GM20000 (cell line): ENCODE measurements around the gene SSBP4.

Experiments used
- DNase-seq: peaks from one replicate; pipeline ENCODE4 v3.0.0; 2012; ENCODE audit warnings: low spot score
- TF ChIP-seq, protein P1 (sequence below): IDR thresholded peaks from 2 replicates; pipeline ENCODE4 v1.5.1; 2012; ENCODE audit warnings: mild to moderate bottlenecking, control low read depth; ENCODE audit errors: extremely low read depth, missing control alignments

The SSBP4 gene

DNA sequence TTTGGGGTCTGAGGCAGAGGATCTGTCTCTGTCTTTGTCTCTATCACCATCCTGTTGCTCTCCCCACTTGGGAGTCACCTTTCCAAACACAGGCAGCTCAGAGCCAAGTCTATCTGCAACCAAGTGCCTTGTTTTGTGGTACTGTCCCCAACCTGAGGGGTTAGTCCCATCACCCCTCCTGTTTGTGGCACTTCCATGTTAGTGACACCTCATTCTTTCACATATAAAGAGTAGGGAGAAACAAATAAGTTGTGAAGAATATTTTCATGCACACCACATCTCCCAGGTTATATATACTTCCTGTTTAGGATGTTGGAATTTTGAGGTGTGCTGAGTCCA, 29.5 kb upstream of the SSBP4 start:
- TF ChIP-seq, protein P1, sequence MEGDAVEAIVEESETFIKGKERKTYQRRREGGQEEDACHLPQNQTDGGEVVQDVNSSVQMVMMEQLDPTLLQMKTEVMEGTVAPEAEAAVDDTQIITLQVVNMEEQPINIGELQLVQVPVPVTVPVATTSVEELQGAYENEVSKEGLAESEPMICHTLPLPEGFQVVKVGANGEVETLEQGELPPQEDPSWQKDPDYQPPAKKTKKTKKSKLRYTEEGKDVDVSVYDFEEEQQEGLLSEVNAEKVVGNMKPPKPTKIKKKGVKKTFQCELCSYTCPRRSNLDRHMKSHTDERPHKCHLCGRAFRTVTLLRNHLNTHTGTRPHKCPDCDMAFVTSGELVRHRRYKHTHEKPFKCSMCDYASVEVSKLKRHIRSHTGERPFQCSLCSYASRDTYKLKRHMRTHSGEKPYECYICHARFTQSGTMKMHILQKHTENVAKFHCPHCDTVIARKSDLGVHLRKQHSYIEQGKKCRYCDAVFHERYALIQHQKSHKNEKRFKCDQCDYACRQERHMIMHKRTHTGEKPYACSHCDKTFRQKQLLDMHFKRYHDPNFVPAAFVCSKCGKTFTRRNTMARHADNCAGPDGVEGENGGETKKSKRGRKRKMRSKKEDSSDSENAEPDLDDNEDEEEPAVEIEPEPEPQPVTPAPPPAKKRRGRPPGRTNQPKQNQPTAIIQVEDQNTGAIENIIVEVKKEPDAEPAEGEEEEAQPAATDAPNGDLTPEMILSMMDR, result no peak
- no peak for DNase-seq

DNA sequence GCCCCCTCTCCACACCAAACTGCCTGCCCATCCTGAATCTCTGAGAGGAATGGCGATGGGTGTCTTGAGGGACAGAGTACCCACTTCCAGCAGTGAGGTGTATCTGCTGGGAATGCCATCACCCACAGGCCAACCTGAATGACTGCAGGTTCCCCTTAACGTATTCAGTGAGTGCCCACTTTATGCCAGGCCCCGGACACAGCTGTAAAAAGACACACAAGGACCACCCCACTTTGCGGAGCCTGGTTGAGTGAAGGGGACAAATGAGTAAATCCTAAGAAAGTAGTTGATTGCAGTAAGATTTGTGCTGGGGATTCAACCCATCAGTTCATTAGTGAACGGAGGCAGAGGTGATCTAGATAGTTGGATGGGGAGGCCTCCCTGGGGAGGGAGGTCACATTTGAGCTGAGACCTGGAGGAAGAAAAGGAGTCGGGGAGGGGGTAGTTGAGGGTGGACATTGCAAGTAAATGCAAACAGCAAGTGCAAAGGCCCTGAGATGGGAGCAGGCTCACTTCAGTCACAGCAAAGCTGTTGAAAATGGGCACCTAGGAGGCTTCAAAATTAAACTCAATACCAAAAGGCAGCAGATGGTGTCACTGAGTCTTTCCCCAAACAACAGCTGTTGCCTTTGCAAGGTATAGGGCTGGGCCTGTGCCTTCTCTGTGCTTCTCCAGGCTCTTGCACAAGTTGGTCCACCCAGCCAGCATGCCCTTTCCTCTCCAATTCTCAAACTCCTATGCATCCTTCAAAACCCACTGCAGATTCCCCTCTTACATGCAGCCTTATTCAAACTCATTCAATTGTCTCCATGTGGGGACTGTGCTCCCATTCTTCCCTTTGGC, 28.9 kb upstream of the SSBP4 start:
- DNase-seq, result no peak
- TF ChIP-seq, protein P1, result no peak

DNA sequence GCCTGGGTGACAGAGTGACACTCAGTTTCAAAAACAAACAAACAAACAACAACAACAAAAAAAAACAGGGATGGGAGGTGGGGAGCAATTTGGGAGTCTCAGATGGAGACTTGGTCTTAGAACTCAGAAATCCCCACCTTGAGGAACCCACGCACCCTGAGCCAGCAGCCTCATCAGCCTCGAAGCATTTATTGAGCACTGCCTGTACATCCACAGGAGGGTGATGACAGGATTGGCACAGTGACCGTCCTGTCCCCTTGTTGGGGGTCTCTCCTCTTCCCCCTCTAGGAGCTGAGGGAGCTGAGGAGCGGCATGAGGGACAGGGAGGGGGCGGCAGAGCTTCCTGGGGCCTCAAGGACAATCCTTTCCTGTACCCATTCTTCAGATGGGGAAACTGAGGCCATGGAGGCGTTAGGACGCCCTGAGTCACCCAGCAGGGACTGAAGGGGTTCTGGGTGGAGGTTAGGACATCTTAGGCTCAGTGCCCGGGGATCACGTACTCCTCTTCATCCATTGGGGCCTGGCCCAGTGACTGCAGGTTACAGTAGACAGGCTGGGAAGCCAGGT, 27.6 kb upstream of the SSBP4 start:
- TF ChIP-seq, protein P1, result no peak
- no peak for DNase-seq

DNA sequence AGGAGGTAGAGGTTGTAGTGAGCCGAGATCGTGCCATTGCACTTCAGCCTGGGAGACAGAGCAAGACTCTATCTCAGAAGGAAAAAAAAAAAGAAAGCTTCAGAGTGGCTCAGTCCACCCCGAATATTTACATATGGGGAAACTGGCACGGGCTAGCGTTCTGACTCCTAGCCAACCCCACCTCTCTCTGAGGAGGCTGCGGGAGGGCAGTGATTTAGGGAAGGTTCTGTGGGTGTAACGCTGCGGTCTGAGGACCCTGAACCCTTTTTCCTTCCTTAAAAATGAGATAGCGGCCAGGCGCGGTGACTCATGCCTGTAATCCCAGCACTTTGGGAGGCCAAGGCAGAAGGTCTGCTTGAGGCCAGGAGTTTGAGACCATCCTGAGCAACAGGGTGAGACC, 26.8 kb upstream of the SSBP4 start:
- DNase-seq, result no peak

GRCh38 chr19:18392926-18393325, 26.3 kb upstream of the SSBP4 start:
- TF ChIP-seq, protein P1, result no peak
- DNase-seq, result no peak

More for the DNA sequence above, 26.8 kb upstream of the SSBP4 start:
- TF ChIP-seq, protein P1, result no peak

DNA sequence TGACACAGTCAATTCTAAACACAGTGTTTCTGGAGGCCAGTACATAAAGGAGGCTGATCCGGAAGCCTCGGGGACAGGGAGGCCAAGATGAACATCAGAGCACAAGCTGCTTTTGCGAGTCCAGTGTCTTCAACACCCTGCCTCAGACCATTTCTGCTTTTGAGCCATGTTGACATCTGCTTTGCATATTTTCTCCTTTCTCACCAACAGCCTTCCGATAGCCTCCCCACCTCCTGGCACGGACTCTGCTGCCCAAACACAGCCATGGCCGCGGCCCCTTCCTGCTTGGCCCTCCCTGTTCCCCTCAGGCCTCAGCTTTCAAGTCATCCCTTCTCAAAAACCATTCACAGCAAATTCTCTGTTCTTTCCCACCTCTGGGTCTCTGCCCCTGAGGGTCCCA, 25.4 kb upstream of the SSBP4 start:
- TF ChIP-seq, protein P1, result no peak
- DNase-seq, result no peak

DNA sequence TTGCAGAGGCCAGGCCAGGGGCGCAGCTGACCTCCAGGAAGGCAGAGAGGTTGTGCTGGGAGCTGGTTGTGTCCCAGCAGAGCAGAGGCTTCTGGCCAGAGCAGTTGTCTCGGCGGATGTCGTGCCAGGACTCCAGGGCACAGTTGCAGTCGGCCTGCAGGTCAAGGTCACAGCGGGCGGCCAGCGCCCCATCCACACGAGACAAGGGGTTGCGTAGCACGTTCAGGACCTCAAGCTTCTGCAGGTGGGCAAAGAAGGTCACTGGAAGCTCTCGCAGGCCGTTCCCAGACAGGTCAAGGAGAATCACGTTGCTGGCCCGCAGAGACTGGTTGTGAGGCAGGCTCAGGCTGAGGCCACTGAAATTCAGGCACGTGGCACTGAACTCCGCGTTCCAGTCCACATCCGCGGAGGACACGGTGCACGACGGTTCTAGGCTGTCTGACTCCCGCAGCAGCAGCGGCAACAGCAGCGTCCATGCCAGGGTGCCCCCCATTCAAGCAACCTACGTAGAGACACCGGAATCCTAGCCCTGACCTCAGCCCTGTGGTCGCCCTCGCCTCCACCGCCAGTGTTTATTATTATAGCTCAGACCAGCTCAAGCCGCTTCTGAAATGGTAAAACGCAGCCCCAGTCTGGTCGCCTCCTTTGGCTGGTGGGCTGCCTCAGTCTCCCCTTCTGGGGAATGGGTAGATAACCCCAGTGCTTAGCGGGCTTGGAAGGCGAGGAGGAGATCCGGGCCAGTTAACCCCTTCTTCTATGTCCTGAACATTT, 22.5 kb upstream of the SSBP4 start:
- no peak for DNase-seq
- TF ChIP-seq, protein P1, result no peak
